Large intestine (tissue), 3 donors: Measurements from ENCODE around the gene RANBP1. TPM values are rescaled to one million over a fixed set of nuclear protein-coding genes. Genes with fewer than 3 reads are reported as not detected.

Experiments used
- DNase-seq, 2 donors: peaks; one replicate each; pipeline versions ENCODE4 v3.0.0 to v3.0.0-alpha.2; 2013
- H3K27ac ChIP-seq: one replicate; pipeline ENCODE4 v1.5.1; 2013; ENCODE audit warnings: low read length
- H3K27me3 ChIP-seq: 2 replicates; pipeline ENCODE4 v1.6.1; 2013; ENCODE audit warnings: low read length; ENCODE audit not compliant: control insufficient read depth, insufficient read depth
- H3K36me3 ChIP-seq: 2 replicates; pipeline ENCODE4 v1.6.1; 2013; ENCODE audit warnings: low read length; ENCODE audit not compliant: control insufficient read depth, insufficient read depth
- H3K4me1 ChIP-seq: one replicate; pipeline ENCODE4 v1.6.1; 2013; ENCODE audit warnings: low read length; ENCODE audit not compliant: control insufficient read depth, insufficient read depth
- H3K4me3 ChIP-seq: one replicate; pipeline ENCODE4 v1.5.1; 2013; ENCODE audit warnings: low read length
- H3K9me3 ChIP-seq: one replicate; pipeline ENCODE4 v1.6.1; 2013; ENCODE audit warnings: mild to moderate bottlenecking, low read depth, low read length, moderate library complexity; ENCODE audit not compliant: control insufficient read depth
- WGBS: methylation state at CpG from one replicate; pipeline ENCODE4 v1.1.5; 2013; ENCODE audit warnings: low lambda C conversion rate; ENCODE audit not compliant: insufficient coverage; 5-methylcytosine and 5-hydroxymethylcytosine counted together
- polyA plus RNA-seq: library from polyadenylated mRNA; unstranded; fragments of 120-200 nt; gene quantifications from one replicate; pipeline ENCODE4 v1.2.1, GENCODE V29; 2013

The RANBP1 gene
- polyA plus RNA-seq, 1 donor: 136 TPM

DNA sequence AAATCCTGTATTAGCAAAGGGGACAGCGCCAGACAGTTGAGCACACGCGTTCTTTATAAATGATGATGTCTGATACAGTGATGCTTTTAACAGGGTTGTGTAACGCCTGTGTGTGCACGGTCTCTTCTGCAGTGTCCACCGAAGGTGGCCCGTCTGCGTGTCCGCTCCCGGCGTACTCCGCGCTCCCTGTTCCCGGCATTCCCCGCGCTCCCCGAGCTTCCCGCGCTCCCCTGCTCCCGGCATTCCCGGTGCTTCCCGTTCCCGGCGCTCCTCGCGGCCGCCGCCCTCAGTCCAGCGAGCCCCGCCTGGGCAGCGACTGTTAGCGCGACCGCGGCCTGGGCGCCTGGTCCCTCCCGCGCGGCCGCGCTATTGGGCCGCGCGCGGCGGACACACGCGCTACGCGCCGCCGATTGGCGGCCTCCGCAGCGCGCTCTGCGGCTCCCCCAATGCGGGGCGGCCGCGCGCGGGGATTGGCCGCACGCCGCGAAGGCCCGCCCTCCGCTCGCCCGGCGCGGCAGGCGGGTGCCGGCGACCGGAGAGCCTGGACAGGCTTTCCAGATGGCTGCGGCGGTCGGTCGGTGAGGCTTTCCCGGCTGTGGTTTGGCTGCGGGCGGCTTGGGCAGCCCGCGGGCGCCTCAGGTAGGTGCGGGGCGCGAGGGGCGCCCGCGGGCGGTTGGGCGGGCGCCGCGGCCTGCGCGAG lies 36.0 kb upstream of the RANBP1 start, which contains the start of gene DGCR8:
Gene DGCR8 (plus strand): TSS at position 497 of the 700 bp plus-strand sequence. CDS start 5,723 bp downstream, outside the sequence.
- Histone ChIP-seq H3K4me3 (peak within 1 kb of the TSS; percentile 79), H3K9me3 (no peaks in the 10 kb centered on the region), H3K27me3 (no peaks in the 10 kb centered on the region), H3K4me1 (peaks cover 25% of the 10 kb centered on the region), H3K27ac (peak within 1 kb of the TSS; percentile 90), H3K36me3 (peaks cover 4% of the 10 kb centered on the region)
- DNase-seq: peak; percentile 97 to 99
- no CpG with 5 or more reads among the region's 100 CpGs for WGBS

DNA sequence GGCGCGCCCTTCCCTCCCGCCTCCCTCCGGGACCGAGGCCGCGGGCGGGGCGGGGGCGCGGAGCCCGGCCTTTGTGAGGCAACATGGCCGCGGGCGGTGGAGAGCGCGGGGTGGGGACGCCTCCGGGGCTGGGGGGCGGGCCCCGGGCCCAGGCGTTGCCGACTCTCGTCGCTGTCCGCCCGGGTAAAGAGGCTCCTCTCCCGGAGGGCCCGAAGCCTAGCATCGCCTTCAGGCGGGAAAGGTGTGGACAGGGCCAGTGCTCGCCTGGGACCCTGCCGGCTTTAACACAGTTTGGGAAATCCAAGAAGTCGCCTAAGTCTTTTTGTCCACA lies 35.5 kb upstream of the RANBP1 start:
- Histone ChIP-seq H3K36me3 (peaks cover 4% of the 10 kb centered on the region), H3K27ac (peak overlapping the region; percentile 90), H3K9me3 (no peaks in the 10 kb centered on the region), H3K4me1 (peaks cover 25% of the 10 kb centered on the region), H3K4me3 (peak overlapping the region; percentile 79), H3K27me3 (no peaks in the 10 kb centered on the region)
- peak in 1 of 2 donors; percentile 35 for DNase-seq
- WGBS: no CpG with 5 or more reads among the region's 34 CpGs

DNA sequence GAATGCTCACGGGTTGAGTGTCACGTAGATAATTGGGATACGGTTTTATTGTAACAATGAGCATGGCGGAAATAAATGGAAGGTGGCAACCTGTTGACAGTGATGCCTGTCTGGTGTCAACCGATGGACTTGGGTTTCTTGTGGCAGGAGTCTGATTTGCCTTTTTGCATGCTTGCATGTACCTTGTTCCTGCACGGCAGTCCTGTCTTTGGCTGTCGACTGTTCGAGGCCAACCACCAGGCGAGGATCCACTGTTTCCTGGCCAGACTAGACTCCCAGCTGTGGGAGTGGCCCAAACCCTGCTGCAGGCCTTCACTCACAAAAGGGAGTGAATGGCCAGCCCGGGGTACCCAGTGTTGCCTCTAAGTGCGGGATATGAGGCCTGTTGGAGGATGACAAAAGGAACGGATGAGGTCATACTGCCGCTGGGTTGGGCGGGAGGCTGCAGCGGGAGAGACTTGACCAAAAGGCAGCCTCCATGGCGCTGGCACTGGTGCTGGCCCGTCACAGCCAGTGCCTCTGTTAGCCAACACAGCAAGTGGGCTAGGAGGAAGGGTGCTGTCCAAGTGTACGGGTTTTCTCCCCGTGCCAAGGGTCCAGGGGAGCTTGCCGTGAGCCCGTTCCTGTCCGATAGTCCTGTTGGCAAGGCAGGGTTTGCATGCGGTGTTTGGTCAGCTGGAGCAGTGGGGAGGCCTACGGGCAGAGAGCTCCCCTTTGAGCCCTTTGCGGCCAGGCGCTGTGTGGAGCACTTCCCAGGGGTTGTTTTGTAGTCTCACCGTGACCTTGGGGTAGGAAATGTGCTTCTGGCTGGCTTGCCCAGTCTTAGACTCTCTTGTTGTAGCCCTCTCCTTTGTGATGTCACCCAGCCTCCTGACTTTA lies 34.9 kb upstream of the RANBP1 start:
- Histone ChIP-seq H3K27me3 (no peaks in the 10 kb centered on the region), H3K9me3 (peaks cover 4% of the 10 kb centered on the region), H3K36me3 (peaks cover 10% of the 10 kb centered on the region), H3K27ac (peak overlapping the region; percentile 90), H3K4me1 (peaks cover 25% of the 10 kb centered on the region), H3K4me3 (peak overlapping the region; percentile 79)
- no CpG with 5 or more reads among the region's 27 CpGs for WGBS
- peak; percentile 19 to 57 for DNase-seq

DNA sequence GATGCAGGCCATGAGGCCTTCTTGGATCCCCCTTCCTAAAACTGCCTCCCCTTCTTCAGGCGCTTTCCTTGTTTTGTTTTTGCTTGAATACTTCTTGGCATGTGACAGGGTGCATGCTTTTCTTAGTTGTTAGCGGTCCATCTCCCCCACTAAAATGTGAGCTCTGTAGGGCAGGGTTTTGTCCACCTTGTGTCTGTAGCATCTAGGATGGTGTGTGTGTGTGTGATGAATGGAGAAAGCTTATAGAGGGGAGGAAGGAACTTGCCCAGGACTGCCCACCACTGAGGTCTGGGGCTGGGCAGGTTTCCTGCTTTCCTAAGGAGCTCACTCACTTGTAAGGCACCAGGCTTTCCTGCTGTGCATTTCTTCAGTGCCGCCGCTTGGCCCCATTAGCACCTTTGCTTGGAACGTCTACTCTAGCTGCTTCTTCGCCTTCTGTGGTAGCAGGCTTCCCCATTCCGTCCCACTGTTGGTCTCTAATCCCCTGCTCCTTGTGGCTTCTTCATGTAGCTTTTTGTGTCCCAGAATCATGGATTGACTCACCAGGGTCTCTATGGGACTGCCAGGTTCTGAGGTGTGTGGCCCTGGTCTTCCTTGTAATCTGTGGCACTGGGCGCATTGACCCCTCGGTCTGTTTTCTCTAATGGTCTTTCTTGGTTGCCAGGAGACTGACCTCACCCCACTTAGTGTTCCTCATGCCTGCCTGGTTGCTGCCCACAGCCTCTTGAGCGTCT lies 32.6 kb upstream of the RANBP1 start:
- no CpG with 5 or more reads among the region's 10 CpGs for WGBS
- DNase-seq: no peak
- Histone ChIP-seq H3K27ac (no peak overlapping the region), H3K36me3 (peaks cover 33% of the 10 kb centered on the region), H3K9me3 (peaks cover 5% of the 10 kb centered on the region), H3K4me1 (peaks cover 25% of the 10 kb centered on the region), H3K4me3 (no peak overlapping the region), H3K27me3 (no peaks in the 10 kb centered on the region)

DNA sequence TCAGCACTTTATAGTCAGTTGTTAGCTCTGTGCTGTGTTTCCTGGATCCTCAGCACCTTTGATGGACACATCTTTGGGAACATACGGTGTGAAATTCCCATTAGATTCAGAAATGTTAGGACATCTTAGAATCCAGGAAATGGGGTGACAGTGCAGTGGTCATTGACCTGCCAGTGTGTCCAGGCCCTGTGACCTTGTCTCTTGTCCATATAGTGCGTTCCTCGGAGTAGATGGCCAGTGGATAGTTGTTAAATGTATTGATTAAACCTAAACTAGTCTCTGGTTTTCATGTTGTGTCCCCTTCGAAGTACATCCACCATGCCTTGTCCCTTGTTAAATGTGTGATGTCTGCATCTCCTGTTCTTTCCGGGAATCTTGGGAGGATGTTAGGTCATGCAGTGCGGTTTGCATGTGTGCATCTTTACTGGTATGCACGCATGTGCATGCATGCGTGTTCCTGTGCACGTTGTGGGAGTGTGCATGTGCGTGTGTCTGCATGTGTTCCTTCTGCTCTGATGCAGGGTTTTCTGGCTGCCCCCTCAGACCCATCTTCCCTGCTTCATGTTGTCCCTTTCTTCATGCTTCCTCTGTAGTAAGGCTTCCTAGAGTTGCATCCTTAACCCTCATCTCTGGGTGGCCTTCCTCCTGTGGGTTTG lies 31.9 kb upstream of the RANBP1 start:
- no peak overlapping the region for H3K27ac ChIP-seq
- H3K9me3 ChIP-seq: peaks cover 5% of the 10 kb centered on the region
- DNase-seq: no peak
- no CpG with 5 or more reads among the region's 10 CpGs for WGBS
- peaks cover 25% of the 10 kb centered on the region for H3K4me1 ChIP-seq
- H3K36me3 ChIP-seq: peaks cover 40% of the 10 kb centered on the region
- H3K4me3 ChIP-seq: no peak overlapping the region
- H3K27me3 ChIP-seq: no peaks in the 10 kb centered on the region

DNA sequence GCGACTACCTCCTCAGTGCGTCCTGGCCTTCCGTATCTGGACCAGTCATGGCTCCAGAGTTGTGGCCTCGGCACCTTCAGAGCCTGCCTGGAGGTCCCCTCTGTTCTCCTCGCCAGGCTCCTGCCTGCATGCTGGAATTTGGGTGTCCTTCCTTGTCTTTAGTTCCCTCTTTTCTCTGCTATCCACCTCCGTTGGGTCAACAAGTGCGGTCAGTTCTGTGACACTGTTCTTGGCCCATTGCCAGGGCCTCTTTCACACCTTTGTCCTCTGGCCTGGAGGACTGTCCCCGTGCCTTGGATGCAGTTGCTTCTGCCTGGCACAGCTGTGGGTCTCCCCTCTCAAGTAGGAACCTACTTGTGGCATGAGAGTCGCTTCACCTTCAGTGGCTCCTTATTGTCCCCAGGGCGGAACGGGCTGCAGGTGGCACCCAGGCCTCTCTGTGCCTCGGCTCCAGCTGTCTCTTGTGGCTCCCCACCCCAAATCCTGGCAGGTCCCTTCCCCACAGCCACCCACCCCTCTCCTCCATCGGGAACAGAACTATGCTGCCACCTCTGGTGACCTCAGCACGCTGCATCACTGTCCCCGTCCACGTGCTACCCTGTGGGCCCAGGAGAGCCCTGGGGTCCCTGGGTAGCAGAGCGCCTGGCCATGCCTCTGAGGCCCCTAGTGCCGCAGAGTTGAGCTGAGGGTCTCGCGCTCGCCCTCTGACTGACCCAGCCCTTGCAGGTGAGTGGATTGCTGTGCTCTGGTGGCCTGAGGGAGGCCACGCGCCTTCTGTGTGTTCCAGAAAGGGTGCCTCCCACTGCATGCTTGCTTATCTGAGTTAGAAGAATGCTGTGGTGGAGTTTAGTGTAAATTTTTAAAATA lies 31.1 kb upstream of the RANBP1 start:
- Histone ChIP-seq H3K27me3 (no peaks in the 10 kb centered on the region), H3K27ac (no peak overlapping the region), H3K4me1 (peaks cover 21% of the 10 kb centered on the region), H3K36me3 (peaks cover 47% of the 10 kb centered on the region), H3K9me3 (peaks cover 5% of the 10 kb centered on the region), H3K4me3 (no peak overlapping the region)
- peak in 1 of 2 donors; percentile 11 for DNase-seq
- no CpG with 5 or more reads among the region's 23 CpGs for WGBS

DNA sequence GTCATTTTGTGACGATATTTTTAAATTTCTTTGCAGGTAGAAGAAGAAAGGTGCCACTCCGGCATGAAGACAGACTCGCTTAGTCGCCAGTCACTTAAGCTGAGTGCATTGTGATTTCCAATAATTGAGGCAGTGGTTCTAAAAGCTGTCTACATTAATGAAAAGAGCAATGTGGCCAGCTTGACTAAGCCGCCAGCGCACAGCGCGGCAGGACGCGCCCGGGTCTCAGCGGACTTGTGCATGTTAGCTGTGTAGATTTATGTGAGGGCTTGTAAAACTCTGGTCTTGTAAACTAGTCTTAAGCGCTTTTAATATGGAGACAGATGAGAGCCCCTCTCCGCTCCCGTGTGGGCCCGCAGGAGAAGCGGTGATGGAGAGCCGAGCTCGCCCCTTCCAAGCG lies 30.3 kb upstream of the RANBP1 start:
- DNase-seq: no peak
- no peak overlapping the region for H3K27ac ChIP-seq
- WGBS: no CpG with 5 or more reads among the region's 20 CpGs
- peaks cover 21% of the 10 kb centered on the region for H3K4me1 ChIP-seq
- peaks cover 56% of the 10 kb centered on the region for H3K36me3 ChIP-seq
- H3K9me3 ChIP-seq: peaks cover 5% of the 10 kb centered on the region
- no peak overlapping the region for H3K4me3 ChIP-seq
- H3K27me3 ChIP-seq: no peaks in the 10 kb centered on the region

DNA sequence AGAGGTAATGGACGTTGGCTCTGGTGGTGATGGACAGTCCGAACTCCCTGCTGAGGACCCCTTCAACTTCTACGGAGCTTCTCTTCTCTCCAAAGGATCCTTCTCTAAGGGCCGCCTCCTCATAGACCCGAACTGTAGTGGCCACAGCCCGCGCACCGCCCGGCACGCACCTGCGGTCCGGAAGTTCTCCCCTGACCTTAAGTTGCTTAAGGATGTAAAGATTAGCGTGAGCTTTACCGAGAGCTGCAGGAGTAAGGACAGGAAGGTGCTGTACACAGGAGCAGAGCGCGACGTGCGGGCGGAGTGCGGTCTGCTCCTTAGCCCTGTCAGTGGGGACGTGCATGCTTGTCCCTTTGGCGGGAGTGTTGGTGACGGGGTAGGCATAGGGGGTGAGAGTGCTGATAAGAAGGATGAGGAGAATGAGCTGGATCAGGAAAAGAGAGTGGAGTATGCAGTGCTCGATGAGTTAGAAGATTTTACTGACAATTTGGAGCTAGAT lies 29.8 kb upstream of the RANBP1 start:
- H3K9me3 ChIP-seq: peaks cover 5% of the 10 kb centered on the region
- H3K36me3 ChIP-seq: peaks cover 61% of the 10 kb centered on the region
- no peak overlapping the region for H3K27ac ChIP-seq
- H3K4me1 ChIP-seq: peaks cover 16% of the 10 kb centered on the region
- DNase-seq: no peak
- no peak overlapping the region for H3K4me3 ChIP-seq
- WGBS: 98% methylated on average over 11 of the region's 24 CpGs
- H3K27me3 ChIP-seq: no peaks in the 10 kb centered on the region

DNA sequence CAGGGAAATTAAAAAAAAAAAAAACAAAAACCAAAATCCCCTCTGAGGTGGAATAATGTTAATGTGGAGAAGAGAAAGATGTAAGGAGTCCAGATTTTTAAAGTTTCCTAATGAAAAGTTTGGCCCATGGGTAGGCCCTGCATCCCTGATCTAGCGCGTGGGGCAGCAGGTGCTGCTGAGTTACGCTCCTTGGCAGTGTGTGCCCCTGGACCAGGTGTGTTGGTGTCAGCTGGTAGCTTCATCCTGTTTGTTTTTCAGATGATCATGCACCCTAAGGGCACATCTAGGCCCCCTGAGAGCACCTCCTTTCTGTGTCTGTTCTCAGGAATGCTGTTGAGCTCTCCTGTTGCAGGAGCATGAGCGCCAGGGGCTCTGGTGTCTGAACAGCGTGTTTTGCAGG lies 29.1 kb upstream of the RANBP1 start:
- no peak overlapping the region for H3K27ac ChIP-seq
- 86% methylated on average over 1 of the region's 5 CpGs for WGBS
- H3K36me3 ChIP-seq: peaks cover 67% of the 10 kb centered on the region
- H3K4me3 ChIP-seq: no peak overlapping the region
- DNase-seq: no peak
- no peaks in the 10 kb centered on the region for H3K27me3 ChIP-seq
- peaks cover 10% of the 10 kb centered on the region for H3K4me1 ChIP-seq
- H3K9me3 ChIP-seq: peaks cover 5% of the 10 kb centered on the region
